Measurements from ENCODE around the gene PRICKLE2.

The PRICKLE2 gene

DNA sequence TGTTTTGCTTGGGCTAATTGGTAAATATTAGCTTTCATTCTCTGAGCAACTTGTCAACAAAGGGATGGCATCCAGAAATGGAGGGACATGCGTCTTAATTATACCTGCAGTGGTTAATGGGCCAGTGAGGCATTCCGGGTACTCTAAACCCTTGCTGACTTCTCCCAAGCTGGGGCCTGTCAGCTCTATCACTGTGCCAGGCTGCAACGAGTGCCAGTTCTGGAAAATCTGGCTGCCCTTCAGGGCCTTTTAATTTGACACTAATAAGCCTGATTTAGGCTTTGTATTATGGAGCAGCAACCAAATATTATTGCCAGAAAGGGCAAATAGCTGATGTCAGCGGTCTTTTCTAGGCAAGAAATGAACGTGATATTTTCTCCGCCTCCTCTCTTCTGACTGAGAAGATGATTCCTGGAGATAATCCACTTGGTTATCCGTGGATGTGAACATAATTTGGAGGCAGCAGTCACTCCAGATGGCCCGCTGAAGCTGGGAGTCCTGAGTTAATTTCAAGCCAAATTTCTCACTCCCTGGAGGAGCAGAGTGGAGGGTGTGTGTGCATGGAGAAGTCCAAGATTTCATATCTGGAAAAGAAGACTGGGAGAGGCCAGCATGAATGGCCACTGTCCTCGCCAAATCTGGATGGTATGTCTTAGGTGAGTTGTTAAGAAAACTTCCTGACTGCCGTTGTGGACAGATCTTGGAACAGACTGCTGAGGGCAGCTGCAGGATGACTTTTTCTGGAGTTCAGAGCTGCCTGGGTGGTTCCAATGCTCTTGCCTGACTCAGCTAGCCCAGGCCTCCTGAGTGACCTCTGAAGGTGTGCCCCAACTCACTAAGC, 157.5 kb downstream of the PRICKLE2 start:
- DNase-seq: no peak

DNA sequence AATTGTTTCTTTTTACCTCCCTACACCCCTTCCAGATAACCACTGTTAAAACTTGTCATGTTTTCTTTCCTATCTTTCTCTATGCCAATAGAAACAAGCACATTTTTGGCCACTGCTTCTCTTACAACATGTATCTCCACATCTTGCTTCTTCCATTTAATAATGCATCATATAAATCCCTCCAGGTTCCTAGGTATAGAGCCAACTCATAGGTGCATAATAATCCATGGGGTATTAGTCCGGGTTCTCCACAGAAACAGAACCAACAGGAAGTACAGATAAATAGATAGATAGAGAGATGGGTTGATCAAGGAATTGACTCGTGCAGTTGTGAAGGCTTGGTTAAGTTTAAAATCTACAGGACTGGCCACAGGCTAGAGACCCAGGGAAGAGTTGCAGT, 160.5 kb downstream of the PRICKLE2 start:
- DNase-seq: no peak

DNA sequence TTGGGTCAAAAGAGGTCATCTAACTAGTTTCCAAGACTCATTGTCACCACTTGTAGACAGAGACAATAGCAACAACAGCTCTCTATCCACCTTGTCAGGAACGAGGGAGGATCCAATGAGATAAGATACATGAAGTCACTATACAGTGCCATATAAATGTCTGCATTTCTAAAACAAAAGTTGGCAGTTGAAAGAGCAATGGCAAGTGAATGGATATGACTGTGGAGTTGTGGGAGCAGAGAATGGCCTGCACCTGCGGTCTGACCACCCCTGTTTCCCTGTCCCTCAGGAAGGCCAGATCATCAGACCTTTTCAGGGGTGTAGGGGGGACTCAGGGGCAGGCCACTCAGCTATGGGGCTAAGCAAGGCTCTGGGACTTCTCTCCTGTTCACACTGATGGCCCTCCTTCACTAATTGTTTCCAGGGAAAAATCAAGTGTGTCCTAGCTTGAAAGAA, 161.3 kb downstream of the PRICKLE2 start:
- DNase-seq: no peak

DNA sequence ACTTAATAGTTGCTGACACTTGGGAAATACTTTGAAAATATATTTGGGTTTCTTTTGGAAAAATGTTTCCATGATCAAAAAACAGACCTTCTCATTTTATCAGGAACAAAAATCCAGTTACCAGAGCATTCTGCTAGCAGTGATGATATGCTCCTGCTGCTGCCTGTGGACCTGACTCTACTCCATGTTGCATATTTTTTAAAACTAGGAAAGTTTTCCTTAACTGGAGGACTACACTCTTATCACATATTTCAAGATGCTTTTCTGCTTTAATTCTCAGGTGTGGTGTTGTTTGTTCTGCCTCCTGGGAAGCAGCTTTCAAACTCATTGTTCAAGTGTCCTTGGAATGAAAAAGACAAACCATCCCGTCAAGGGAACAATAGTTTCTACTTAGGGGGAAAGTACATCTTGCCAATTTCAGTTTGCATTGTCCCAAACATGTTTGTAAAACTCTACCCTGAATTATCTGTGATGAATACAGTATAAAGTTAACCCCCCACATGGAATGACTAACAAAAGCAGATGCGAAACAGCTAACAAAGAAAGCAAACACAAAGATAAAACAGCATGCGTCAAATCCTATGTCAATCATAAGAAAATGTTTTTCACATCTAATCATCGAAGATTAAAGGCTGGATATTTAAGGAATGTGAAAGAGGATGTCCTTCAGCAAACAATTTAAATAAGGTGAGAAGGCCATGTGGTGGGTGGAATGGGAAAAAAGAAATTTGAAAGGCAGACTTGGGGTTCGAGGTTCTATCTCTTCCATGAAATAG, 161.9 kb downstream of the PRICKLE2 start:
- DNase-seq: no peak

DNA sequence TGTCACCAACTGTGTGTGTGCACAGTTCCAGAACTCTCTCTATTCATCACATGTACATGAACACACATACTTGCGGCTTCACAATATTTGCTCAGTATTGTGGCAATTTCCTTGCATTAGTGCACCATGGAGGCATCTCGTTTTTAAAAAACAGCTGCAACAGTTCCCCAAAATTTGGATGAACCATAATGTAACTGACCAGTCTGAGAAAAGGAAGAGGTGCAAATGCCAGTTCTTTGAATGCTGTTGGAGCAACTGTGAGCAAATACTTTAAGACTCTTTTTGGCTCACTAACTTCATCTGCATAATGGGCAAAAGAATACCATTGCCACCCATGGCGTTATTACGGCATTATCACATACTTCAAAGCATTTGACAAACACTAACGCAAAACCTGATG, 163.6 kb downstream of the PRICKLE2 start:
- DNase-seq: no peak

DNA sequence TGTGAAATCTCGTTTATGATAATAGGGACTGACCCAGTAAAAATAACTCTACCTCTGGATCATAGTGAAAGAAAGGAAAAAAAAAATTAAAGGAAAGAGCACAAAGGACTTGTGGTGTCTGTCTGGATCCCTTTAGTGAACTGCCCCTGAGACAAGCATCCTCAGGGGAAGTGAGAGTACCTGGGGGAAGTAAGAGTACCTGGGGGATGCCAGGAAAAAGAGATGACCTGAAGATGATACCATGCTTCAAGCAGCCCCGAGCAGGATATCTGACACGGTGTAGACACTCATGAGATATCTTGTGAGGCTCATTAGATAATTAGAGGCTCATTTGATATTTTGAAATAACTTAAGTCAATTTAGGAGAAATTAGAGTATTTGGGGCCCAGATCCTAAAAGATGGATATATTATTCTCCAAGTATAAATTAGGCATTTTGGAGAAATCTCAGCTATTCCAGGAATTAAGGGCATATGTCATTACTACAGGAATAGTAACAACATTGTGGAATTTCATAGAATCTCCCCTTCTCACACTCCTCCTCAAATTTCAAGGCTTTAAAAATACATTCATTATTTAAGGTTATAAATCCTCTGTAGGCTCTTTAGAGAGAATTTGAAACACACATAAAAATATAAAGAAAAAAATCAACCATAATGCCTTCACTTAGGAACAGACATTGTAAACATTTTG, 165.6 kb downstream of the PRICKLE2 start:
- no peak for DNase-seq

DNA sequence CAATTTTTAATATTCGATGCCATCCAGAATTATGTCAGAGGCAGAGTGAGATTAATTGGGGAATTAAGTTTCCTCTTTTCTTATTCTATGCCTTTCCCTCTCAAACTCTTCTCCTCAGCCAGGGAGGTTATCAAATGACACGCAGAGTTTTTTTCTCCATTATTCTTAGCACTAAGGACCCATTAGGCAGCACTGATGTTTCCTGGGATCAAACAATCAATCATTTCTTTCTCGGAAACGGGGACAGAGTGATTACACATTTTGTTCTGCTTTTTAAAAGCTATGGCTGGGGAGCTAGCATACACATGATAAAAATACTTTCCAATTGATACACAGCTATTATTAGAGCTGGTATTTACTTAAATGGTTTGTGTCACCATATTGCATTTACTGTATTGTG, 166.7 kb downstream of the PRICKLE2 start:
- no peak for DNase-seq

DNA sequence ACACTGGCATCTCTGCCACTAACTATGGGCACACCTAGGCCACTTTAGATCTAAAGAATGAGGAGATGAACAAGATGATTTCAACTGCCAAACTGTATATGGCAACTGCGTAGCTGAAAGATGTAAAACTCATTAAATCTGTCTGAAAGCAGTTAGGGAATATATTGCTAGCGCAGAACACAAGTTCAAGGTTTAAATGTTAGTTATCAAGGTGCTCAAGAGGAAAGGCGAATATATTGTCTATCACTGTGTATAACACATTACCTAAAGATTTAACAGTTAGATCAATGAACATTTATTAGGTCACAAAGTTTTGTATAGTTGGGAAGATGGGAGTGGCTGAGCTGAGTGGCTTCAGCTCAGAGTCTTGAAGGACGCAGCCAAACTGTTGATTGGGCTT, 168.0 kb downstream of the PRICKLE2 start:
- no peak for DNase-seq

DNA sequence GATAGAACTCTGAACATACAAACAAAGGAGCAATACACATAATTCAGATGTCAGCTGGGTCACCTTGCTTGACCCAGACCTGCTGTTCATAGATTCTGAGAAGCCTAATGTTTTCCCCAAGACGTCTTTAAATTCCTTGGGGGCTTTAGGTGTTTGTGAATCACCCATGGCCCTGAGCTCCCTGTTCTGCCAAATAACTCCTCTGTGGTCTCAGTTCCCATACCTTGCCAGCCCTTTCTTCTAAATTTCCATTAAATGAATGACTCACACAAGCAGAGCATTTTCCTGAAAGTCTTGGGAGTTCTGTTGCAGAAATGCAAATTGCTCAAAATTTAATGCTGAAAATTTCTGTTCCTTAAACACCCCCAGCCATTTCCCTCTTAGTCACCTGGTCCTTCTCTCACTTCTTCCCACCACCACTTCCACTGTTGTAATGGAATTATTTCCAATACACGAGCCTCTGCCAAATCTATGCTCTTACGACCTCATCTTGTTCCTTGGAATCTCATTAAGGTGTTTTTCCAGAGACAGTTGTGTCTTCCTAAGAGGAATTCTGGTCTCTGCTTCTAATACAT, 168.6 kb downstream of the PRICKLE2 start:
- no peak for DNase-seq

DNA sequence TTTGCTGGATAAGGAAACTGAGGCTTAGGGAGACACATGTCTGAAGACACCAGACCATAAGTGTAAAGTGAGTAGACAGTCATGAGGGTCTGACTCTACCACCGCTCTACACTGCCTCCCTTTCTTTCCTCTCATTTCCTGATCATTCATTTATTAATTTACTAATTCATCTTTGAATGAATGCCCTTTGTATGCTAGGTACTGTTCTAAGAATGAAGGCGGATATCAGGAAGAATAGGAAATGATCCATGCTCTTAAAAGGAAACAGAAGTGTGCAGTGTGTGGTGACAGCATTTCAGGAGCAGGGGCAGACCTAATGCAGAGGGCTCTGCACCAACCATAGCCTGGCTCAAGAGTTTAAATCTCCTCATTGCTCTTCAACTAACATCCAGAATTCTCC, 170.2 kb downstream of the PRICKLE2 start:
- no peak for DNase-seq

DNA sequence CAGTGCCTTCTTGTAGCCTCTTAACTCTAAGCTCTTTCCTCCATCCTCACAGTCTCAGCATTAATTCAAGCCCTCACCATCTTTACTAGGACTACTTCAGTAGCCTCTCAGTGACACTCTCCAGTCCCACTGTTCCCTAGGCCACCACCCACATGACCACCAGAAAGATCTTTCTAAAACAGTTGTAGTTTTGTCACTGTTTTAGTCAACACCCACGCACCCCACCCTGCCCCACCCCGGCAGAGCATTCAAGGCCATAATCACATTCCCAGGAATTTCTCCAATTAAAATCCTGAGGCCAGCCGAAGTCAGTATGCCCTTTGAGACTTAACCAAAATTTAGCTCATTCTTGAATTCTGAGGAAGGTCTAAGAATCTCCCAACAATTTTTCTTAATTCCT, 170.8 kb downstream of the PRICKLE2 start:
- DNase-seq: no peak

DNA sequence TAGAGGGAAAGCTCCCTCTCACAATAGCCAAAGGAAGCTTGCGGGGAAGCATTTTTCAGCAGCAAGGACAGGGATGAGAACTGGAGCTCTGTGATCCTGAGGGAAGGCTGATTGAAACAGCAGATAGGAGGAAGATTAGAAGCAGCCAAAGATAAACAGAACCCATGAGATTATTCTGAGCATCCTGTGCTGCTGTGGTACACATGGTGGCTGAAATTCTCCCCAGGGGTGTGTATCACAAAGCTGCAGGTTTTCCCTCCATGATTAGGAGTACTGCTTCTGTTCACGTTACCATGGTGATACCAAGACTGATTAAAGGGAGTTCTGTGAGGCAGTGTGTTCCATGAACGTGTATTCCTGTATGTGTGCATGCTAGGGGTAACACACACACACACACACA, 171.7 kb downstream of the PRICKLE2 start:
- DNase-seq: no peak

DNA sequence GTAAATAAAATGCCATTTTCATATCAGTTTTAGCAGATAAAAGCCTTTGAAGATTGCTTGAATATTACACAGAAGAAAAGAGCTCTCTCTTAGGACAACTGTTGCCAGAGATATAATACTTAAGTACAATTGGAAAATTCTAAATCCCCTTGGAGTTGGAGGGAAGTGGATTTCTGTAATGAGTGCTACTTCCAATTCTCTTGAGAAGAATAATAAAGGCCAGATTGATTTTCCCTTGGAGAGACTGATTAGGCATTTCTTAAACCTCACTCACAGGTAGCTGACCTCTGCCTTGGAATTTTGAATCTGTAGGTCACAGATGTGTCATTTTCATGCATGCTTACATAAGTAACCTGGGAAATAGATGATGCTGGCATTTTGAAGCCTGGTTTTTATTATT, 172.1 kb downstream of the PRICKLE2 start:
- no peak for DNase-seq

DNA sequence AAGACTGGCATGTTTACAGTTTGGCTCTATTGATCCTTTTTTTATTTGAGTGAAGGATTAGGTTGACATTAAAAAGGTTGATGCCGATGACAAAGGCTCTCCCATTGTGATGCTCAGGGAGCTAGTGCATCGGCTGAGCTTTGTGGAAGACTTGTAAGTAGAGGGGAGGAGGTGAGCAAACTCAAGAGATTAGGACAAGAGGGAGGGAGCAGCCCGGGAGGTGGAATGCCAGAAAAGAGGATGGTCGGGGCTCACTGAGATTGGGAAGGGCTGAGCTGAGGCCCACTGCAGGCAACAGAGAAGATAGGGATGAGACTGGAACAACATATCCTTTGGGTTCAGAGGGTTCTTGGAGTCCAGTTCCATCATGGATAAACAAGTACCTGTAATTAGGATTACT, 175.4 kb downstream of the PRICKLE2 start:
- no peak for DNase-seq

DNA sequence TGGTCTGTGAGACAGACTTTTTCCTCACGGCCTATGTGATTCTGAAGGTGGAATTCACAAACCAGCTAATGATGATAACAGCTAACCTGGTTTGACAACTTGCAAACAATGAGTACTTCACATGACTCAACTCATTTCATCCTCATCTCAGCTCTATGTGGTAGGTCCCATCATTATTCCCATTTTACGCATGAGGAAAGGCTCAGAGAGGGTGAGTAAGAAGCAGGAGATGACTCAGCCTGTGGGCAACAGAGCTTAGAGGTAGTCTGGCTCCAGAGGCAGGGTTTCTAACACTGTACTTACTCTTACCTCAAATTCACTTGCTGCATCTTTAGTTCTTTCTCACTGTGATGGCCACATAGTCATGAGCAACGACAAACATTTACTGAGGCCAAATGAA, 176.1 kb downstream of the PRICKLE2 start:
- no peak for DNase-seq

DNA sequence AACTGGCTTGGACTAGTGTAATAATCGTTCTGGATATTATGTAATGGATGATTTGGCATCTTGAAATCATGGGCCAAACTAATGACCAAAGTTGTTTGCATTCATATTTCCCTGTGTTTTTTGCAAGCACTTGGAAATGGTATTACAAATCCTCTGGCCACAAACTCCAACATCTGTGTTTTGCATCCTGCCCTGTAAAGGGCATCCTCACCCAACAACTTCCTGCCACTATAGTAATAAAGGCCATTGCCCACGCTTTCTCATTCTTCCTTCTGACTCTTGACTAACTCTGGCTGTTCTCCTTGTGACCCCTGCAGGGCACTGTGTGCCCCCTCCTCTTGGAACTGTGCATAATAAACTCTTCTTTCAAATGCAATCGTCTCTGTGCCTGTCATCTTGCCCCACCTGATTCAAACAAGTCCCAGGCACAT, 176.6 kb downstream of the PRICKLE2 start:
- no peak for DNase-seq

DNA sequence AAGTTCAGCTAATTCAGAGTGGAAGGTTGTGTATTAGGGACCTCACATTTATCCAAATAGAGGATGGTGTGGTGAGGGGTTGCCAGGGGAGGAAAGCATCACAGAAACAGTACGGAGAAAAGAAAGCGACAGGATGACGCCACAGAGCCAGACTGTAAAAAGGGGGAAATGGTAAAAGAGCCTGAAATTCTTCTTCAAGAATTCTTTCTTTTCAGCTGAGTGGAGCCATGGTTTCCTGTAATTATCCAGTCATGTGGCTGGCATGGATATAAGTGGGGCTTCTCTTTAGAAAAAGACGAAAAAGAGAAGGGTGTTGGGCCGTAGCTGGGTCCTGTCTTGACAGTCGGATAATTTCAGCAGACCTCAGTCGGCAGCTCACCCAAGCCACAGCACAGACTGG, 177.5 kb downstream of the PRICKLE2 start:
- no peak for DNase-seq

DNA sequence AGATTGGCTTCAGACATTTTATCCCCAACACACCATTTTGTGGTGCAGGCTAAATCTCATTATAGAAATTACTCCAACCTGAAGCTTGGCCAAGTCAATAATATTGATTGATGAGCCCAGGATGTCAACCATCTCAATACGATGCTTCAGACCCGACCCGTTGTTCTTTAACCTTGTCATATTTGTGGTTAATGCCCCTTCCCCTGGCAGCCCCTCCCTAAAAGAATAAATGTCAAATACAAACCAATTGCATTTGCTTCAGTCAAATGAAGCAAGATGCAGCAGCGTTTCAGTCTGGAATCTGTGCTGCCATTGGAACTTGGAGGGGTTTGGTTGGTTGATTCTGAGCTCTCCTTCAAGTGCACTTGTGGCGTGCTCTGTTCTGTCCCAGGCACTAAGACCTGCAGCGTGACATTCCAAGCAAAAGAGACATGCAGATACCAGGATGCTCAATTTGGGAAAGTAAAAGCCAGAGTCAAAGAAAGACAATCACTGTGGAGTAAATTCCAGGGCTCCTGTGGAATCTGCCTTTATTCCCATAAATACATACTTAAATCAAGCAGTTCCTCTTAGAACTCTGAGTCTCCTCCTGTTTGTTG, 178.2 kb downstream of the PRICKLE2 start:
- no peak for DNase-seq

DNA sequence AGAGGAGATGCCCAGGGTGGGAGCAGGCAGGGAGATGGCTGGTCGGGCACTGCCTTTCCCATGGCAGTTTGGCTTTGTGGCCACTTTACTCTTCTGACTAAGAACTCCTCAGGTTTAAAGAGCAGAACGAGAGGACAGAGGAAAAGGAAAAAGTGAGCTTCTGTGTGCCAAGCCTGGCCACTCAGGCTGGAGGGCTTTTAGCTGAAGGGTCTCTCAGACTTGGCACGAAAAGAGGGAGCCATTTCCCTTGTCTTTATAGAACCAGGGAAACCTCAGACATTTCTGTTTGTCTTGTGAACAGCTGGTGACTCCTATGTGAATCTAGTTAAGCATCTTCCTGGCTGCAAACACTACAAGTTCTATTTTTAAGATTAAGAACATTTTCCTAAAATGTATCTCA, 178.7 kb downstream of the PRICKLE2 start:
- no peak for DNase-seq

DNA sequence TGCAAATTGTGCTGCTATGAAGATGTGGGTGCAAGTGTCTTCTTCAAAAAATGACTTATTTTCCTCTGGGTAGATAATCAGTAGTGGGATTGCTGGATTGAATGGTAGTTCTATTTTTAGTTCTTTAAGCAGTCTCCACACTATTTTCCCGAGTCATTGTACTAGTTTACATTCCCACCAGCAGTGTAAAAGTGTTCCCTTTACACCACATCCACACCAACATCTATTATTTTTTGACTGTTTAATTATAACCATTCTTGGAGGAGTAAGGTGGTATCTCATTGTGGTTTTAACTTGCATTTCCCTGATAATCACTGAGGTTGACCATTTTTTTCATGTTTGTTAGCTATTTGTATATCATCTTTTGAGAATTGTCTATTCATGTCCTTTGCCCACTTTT, 182.3 kb downstream of the PRICKLE2 start:
- no peak for DNase-seq
